Chondrocyte (in vitro differentiated cells): ENCODE results near the gene LLGL1. TPM values are rescaled to one million over a fixed set of nuclear protein-coding genes. Genes with fewer than 3 reads are reported as not detected.
A peak's percentile ranks its signal among the peaks of the same experiment; 100 is the strongest.

ENCODE experiments used
- DNase-seq: peaks from one replicate; pipeline ENCODE4 v3.0.0; 2021; ENCODE audit warnings: mixed read lengths, low spot score
- H3K27ac Mint-ChIP-seq: one replicate; pipeline ENCODE4 v1.8.0; 2021; ENCODE audit warnings: mild to moderate bottlenecking, moderate library complexity, mixed read lengths; ENCODE audit not compliant: unreplicated experiment
- H3K27me3 Mint-ChIP-seq: 2 replicates; pipeline ENCODE4 v1.8.0; 2021; ENCODE audit warnings: low read depth, mixed read lengths
- H3K36me3 Mint-ChIP-seq: 2 replicates; pipeline ENCODE4 v1.8.0; 2021; ENCODE audit warnings: low read depth, mixed read lengths
- H3K4me1 Mint-ChIP-seq: 2 replicates; pipeline ENCODE4 v1.8.0; 2021; ENCODE audit warnings: low read depth, mild to moderate bottlenecking, mixed read lengths
- H3K4me3 Mint-ChIP-seq: one replicate; pipeline ENCODE4 v1.8.0; 2021; ENCODE audit warnings: mild to moderate bottlenecking, moderate library complexity, mixed read lengths; ENCODE audit not compliant: unreplicated experiment
- H3K9me3 Mint-ChIP-seq: 2 replicates; pipeline ENCODE4 v1.8.0; 2021; ENCODE audit warnings: low read depth, mixed read lengths
- CTCF ChIP-seq: fragments of 200-600 bp; sonication (generic); IDR thresholded peaks from 2 replicates; pipeline ENCODE4 v1.5.0; 2021; ENCODE audit warnings: antibody characterized with exemption, mild to moderate bottlenecking, moderate library complexity
- total RNA-seq: library from RNA; stranded (reverse); gene quantifications from 3 replicates; pipeline ENCODE4 v1.2.1, GENCODE V29; 2021

The LLGL1 gene
- total RNA-seq, 1 donor from 2014 or later = 38.7 TPM

DNA sequence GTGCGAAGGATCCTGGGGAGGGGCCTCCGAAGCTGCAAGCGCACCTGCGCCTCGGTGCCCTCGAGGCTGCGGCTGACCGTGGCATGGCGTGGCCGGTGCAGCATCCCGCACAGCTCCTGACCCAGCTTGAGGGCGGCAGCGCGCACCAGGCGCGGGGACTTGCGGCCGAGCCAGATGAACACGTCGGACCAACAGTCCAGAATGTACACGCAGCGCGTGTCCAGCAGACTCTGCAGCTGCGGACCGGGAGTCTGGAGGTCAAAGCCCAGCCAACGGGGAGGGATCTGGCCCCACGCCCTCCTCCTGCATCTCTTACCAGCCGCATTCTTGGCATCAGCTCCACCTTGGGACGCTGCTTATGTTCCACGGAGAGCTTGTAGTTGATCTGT is 22.2 kb downstream of the LLGL1 start:
- DNase-seq = no peak

DNA sequence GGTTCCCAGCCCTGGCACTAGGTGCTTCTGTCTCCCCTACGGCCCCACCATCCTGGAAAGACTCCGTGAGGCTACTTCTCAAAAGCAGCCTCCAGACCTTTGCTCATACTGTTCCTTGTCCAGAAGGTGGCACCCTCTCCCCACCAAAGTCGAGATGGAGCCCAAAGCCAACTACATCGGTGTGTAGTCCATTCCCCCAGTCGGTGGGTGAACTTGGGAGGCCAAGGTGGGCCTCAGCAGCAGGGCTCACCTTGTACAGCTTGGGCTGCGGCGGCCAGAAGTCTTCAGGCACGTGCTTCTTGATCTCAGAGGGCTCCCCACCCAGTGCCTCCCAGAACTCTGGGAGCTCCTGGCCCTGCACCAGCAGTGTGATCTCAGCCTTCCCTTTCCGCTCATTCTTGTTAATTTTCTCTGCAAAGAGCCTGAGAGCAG is 22.9 kb downstream of the LLGL1 start:
- Mint-ChIP-seq H3K9me3 (no peaks in the 10 kb centered on the region), H3K36me3 (peaks cover 29% of the 10 kb centered on the region), H3K4me3 (no peak overlapping the region), H3K4me1 (peaks cover 5% of the 10 kb centered on the region), H3K27me3 (no peaks in the 10 kb centered on the region), H3K27ac (peak overlapping the region; percentile 51)
- peak; percentile 82 for TF ChIP-seq CTCF
- DNase-seq = no peak

More for the DNA sequence above, 22.2 kb downstream of the LLGL1 start:
- peaks cover 26% of the 10 kb centered on the region for H3K36me3 Mint-ChIP-seq
- no peaks in the 10 kb centered on the region for H3K27me3 Mint-ChIP-seq
- peaks cover 5% of the 10 kb centered on the region for H3K4me1 Mint-ChIP-seq
- TF ChIP-seq CTCF = no peak
- no peaks in the 10 kb centered on the region for H3K9me3 Mint-ChIP-seq
- H3K27ac Mint-ChIP-seq = no peak overlapping the region
- no peak overlapping the region for H3K4me3 Mint-ChIP-seq

DNA sequence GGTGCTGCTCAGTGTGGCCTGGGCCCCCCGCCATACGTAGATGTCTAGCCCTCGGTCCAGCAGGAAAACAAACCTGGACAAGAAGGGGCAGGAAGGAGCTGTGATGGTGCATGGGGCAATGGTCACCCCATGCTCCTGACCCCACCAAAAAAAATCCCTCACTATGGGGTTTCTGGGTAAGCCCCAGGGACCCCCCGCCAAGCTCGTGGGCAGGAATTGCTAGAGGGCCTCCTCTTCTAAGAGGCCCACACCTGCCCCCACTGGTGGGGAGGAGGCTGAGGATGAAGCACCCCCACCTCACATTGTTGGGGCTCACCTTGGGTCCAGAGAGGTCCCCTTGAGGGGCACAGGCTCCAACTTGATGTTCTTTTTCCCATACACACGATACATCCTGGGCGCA is 23.4 kb downstream of the LLGL1 start:
- Mint-ChIP-seq H3K27me3 (no peaks in the 10 kb centered on the region), H3K4me1 (peaks cover 5% of the 10 kb centered on the region), H3K36me3 (peaks cover 33% of the 10 kb centered on the region), H3K27ac (peak overlapping the region; percentile 51), H3K9me3 (no peaks in the 10 kb centered on the region), H3K4me3 (no peak overlapping the region)
- TF ChIP-seq CTCF = no peak
- DNase-seq = no peak

- no peaks in the 10 kb centered on the region for H3K27me3 Mint-ChIP-seq
- H3K27ac Mint-ChIP-seq = no peak overlapping the region
- H3K9me3 Mint-ChIP-seq = no peaks in the 10 kb centered on the region
- peaks cover 32% of the 10 kb centered on the region for H3K36me3 Mint-ChIP-seq
- TF ChIP-seq CTCF = no peak
- H3K4me3 Mint-ChIP-seq = no peak overlapping the region
- DNase-seq = no peak
- peaks cover 5% of the 10 kb centered on the region for H3K4me1 Mint-ChIP-seq
Observed at GRCh38 chr17:18250259-18250658, 24.8 kb downstream of the LLGL1 start.

- no peak for TF ChIP-seq CTCF
- Mint-ChIP-seq H3K27me3 (no peaks in the 10 kb centered on the region), H3K4me1 (peaks cover 5% of the 10 kb centered on the region), H3K4me3 (no peak overlapping the region), H3K36me3 (peaks cover 29% of the 10 kb centered on the region), H3K27ac (no peak overlapping the region), H3K9me3 (no peaks in the 10 kb centered on the region)
- no peak for DNase-seq
Observed at GRCh38 chr17:18250708-18251107, 25.3 kb downstream of the LLGL1 start.
